GM23338 (cell line): ENCODE data around the gene SIRT7.

Experiments used
- CREB1 ChIP-seq: fragments of 250-450 bp; sonication (Bioruptor Pico); IDR thresholded peaks from 2 replicates; pipeline ENCODE4 v1.5.0; 2020; ENCODE audit warnings: low read depth, mild to moderate bottlenecking, moderate library complexity
- CTCF ChIP-seq, 2 experiments: fragments of 200-600 bp in 1 of 2; sonication (generic) in 1 of 2; conservative IDR thresholded peaks; 2 replicates each; pipeline versions ENCODE4 v1.5.1 to v1.6.1; 2016 to 2017; ENCODE audit warnings: antibody characterized with exemption in 2 of 2, low read depth in 2 of 2, mild to moderate bottlenecking in 2 of 2, moderate library complexity in 1 of 2
- ETS1 ChIP-seq: IDR thresholded peaks from 2 replicates; pipeline ENCODE4 v1.6.1; 2016; ENCODE audit warnings: antibody characterized with exemption
- EZH2 ChIP-seq: fragments of 200-600 bp; sonication (generic); IDR thresholded peaks from one replicate; pipeline ENCODE4 v1.8.0; 2017; ENCODE audit warnings: antibody characterized with exemption, mild to moderate bottlenecking, low read depth; ENCODE audit not compliant: unreplicated experiment
- EZH2phosphoT487 ChIP-seq: fragments of 200-600 bp; sonication (generic); IDR thresholded peaks from one replicate; pipeline ENCODE4 v1.8.1; 2018; ENCODE audit warnings: antibody characterized with exemption; ENCODE audit not compliant: unreplicated experiment
- JUNB ChIP-seq: IDR thresholded peaks from one replicate; pipeline ENCODE4 v1.6.1; 2016; ENCODE audit warnings: antibody characterized with exemption; ENCODE audit not compliant: unreplicated experiment
- POLR2AphosphoS5 ChIP-seq: IDR thresholded peaks from 2 replicates; pipeline ENCODE4 v1.6.1; 2016; ENCODE audit warnings: antibody characterized with exemption, low read depth
- REST ChIP-seq: IDR thresholded peaks from one replicate; pipeline ENCODE4 v1.6.1; 2018; ENCODE audit warnings: antibody characterized with exemption; ENCODE audit not compliant: unreplicated experiment
- STAT1 ChIP-seq: IDR thresholded peaks from one replicate; pipeline ENCODE4 v1.6.1; 2016; ENCODE audit warnings: antibody characterized with exemption; ENCODE audit not compliant: unreplicated experiment
- ZNF114 ChIP-seq: fragments of 250-450 bp; sonication (Bioruptor Pico); IDR thresholded peaks from 2 replicates; pipeline ENCODE4 v1.5.0; 2020; ENCODE audit warnings: mild to moderate bottlenecking, moderate library complexity
- ZNF331 ChIP-seq: fragments of 250-450 bp; sonication (Bioruptor Pico); IDR thresholded peaks from 2 replicates; pipeline ENCODE4 v1.5.0; 2020; ENCODE audit warnings: low read depth, mild to moderate bottlenecking, moderate library complexity
- ZNF462 ChIP-seq: fragments of 250-450 bp; sonication (Bioruptor Pico); IDR thresholded peaks from 2 replicates; pipeline ENCODE4 v1.5.0; 2020; ENCODE audit warnings: mild to moderate bottlenecking, moderate library complexity

- TF ChIP-seq EZH2 (no peak), CTCF (conservative IDR thresholded peaks at IDR 0.05; ENCODE audit: low read depth in 2 of 2) (no peak), POLR2AphosphoS5 (no peak), ZNF114 (no peak), EZH2phosphoT487 (no peak), CREB1 (CRISPR knock-in tag) (no peak), STAT1 (no peak), ZNF462 (CRISPR knock-in tag) (no peak), REST (no peak), JUNB (no peak), ZNF331 (CRISPR knock-in tag) (no peak), ETS1 (no peak)
These were observed 32.0 kb downstream of the SIRT7 start for GRCh38 chr17:81885869-81886548.
